IPS-18a (cell line): ENCODE results near the gene ATP8A2.

Experiments
- H3K27ac ChIP-seq: one replicate; pipeline ENCODE4 v1.5.1; 2013; ENCODE audit warnings: low read length
- H3K27me3 ChIP-seq: one replicate; pipeline ENCODE4 v1.6.1; 2013; ENCODE audit warnings: mild to moderate bottlenecking, low read length; ENCODE audit not compliant: control insufficient read depth, insufficient read depth
- H3K36me3 ChIP-seq: one replicate; pipeline ENCODE4 v1.6.1; 2013; ENCODE audit warnings: low read depth, low read length; ENCODE audit not compliant: control insufficient read depth
- H3K4me1 ChIP-seq: one replicate; pipeline ENCODE4 v1.6.1; 2013; ENCODE audit warnings: low read depth, low read length; ENCODE audit not compliant: control insufficient read depth
- H3K4me3 ChIP-seq: one replicate; pipeline ENCODE4 v1.5.1; 2013; ENCODE audit warnings: low read length
- H3K9ac ChIP-seq: one replicate; pipeline ENCODE4 v1.6.1; 2013; ENCODE audit warnings: mild to moderate bottlenecking, low read length, moderate library complexity
- H3K9me3 ChIP-seq: one replicate; pipeline ENCODE4 v1.6.1; 2013; ENCODE audit warnings: low read depth, low read length; ENCODE audit not compliant: control insufficient read depth

The ATP8A2 gene

DNA sequence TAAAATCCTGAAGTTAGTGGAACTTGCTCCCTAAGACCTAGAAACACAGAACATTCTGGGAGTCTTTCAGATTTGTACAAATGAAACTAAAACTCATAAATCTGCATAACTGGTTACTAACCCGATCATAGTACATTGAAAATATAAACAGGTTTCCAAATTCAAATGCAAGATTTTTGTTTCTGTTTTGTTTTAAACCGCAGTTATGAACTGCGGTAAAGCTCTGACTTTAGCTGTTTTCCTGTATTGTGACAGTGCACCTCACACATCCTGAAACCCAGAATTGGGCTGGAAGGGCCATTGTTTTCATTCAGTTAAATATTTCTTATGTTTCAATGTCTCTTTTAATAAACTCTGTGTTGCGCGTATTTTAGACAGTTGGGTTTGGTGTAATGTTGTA is 475.4 kb downstream of the ATP8A2 start:
- Histone ChIP-seq H3K4me1 (peaks cover 29% of the 10 kb centered on the region), H3K4me3 (no peak overlapping the region), H3K27me3 (no peaks in the 10 kb centered on the region), H3K9ac (no peak overlapping the region), H3K9me3 (no peaks in the 10 kb centered on the region), H3K36me3 (no peaks in the 10 kb centered on the region), H3K27ac (no peak overlapping the region)

DNA sequence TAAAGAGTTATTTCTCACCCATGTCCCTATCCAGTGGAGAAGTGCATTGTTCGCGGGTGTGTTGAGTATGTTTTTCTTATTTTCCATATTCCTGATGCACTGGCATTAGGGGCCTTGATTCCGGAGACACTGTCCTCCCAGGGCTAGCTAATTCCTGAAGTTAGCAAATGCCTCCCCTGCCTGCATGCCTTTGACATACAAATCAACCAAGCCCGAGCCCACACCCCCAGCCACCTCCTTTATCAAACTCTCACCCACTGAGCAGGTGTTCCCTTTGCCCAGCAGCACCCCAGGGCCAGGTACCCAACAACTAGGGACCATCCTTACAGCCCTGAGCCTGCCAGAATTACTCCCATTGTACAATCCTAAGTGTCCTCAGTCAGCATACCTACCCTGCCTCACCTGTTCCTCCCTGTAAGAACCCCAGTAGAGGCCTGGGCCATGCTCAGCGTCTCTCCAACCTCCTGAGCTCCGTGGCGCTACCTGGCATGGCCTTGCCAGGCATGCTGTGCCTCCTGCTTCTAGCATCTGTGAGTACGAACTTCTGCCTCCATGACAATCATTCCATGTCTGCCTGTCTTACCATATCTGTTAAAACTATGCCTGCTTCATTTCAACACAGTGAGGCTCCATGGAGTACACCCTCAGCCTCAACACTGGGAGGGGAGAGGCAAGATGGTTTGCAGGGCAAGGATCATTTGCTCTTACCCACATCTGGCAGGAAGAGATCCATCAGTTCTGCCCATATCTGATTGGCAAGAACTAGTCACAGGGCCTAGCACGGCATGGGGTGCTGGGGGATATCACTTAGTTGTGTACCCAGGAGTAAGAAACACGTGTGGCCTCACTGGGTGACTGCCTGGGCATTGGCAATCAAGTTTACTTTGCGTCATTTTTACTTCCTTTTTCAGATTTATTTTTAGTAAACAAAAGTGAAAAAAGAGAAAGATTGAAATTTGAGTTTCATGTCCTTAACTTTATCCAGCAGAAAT is 476.2 kb downstream of the ATP8A2 start:
- no peak overlapping the region for H3K9ac ChIP-seq
- H3K27me3 ChIP-seq: no peaks in the 10 kb centered on the region
- H3K4me3 ChIP-seq: no peak overlapping the region
- H3K36me3 ChIP-seq: no peaks in the 10 kb centered on the region
- H3K4me1 ChIP-seq: peaks cover 29% of the 10 kb centered on the region
- H3K9me3 ChIP-seq: no peaks in the 10 kb centered on the region
- no peak overlapping the region for H3K27ac ChIP-seq

DNA sequence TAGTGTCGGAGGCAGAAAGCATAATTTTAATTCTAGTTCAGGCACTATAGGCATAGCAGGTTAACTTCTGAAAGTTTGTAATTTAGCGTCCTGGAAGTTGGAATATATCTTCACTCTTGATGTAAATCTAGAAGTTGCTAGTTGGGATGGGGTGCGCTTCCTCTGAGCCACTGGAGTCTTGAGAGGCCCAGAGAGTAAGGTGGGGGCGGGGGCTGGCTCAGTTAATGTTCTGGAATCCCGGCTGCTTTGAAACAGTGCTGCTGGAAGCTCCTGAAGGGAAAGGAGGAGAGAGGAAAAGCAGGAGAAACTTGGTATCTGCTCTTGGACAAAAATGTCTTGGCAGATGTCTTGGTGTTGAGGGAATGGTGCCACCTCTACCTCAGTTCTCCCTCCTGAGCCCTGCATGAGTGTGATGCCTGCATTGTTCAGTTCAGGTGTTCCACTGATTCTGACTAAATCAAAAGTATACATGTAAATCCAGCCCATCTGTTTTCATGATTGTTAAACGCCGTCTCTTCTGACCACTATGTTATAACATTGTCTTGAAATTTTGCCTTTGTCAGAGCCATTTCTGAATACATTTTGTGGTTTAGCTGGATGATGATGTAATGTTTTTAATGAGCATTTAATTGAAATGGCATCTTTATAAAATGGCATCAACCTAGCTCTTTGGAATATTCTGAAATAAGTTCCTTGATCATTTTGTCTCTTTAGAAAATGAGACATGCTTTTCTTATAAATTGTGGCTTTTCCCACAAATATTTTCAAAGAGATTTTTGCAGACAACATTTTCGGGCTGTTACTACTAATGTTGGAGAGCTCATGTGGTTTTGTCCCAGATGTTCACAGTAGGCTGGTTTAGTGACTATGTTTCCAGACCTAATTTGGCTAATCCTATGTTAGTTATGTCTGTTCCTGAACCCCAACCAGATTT is 477.3 kb downstream of the ATP8A2 start:
- H3K27me3 ChIP-seq: no peaks in the 10 kb centered on the region
- H3K27ac ChIP-seq: no peak overlapping the region
- no peak overlapping the region for H3K9ac ChIP-seq
- H3K9me3 ChIP-seq: no peaks in the 10 kb centered on the region
- peaks cover 29% of the 10 kb centered on the region for H3K4me1 ChIP-seq
- H3K36me3 ChIP-seq: no peaks in the 10 kb centered on the region
- no peak overlapping the region for H3K4me3 ChIP-seq

DNA sequence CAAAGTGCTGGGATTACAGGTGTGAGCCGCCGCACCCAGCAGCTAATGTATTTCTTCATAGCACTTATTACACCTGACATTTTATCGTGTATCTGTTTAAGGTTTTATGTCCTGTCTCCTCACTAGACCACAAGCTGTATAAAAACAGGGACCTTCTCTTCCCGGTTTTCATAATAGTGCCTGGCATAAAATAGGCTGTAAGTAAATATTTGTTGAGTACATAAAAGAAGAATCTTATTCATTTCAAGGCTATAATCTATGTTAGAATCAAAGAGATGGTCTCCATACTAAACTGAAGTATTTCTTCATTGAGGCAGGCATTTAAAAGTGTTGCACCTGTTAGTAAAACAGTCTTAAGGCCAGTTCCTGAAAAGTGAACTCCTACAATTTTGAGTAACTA is 486.1 kb downstream of the ATP8A2 start:
- Histone ChIP-seq H3K4me1 (no peaks in the 10 kb centered on the region), H3K27me3 (no peaks in the 10 kb centered on the region), H3K36me3 (no peaks in the 10 kb centered on the region), H3K4me3 (no peak overlapping the region), H3K9me3 (no peaks in the 10 kb centered on the region), H3K9ac (no peak overlapping the region), H3K27ac (no peak overlapping the region)

DNA sequence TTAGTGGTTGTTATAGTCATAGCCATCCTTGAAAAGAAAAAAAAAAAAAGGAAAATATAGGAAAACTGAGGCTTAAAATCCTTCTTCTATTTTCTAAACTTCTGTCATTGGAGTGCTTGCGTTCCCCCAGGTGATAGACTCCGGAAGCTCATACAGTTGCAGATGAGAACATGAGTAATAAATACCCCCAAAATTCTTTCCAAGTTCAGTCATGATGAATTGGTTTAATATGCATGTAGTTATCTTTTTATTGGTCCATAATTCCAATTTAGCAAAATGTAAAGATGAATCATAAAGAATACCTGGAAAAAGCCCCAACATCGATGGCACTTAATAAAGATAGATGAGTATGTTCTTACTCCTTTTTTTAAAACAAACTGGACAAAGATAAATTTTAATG is 487.8 kb downstream of the ATP8A2 start:
- H3K9ac ChIP-seq: no peak overlapping the region
- no peaks in the 10 kb centered on the region for H3K9me3 ChIP-seq
- H3K36me3 ChIP-seq: no peaks in the 10 kb centered on the region
- H3K4me3 ChIP-seq: no peak overlapping the region
- no peaks in the 10 kb centered on the region for H3K27me3 ChIP-seq
- H3K4me1 ChIP-seq: no peaks in the 10 kb centered on the region
- no peak overlapping the region for H3K27ac ChIP-seq

DNA sequence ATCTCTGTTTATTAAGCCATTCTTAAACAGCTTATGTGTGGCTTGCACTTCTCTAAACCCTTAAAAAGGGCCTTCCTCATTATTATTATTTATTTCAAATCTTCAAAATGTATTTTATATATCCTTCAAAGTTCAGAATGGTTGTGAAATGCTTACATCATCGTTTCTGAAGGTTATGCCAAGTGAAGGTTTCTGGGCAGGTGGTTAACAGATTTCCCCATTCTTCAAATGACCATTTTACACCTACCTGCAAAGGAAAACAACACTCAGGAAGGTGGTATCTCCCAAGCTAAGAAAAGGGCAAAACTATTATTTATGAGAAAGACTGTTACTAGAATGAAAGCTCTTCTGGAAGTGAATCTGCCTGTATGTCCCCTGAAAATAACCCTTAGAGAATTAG is 488.5 kb downstream of the ATP8A2 start:
- H3K4me1 ChIP-seq: no peaks in the 10 kb centered on the region
- no peaks in the 10 kb centered on the region for H3K9me3 ChIP-seq
- H3K27ac ChIP-seq: no peak overlapping the region
- H3K36me3 ChIP-seq: no peaks in the 10 kb centered on the region
- H3K27me3 ChIP-seq: no peaks in the 10 kb centered on the region
- no peak overlapping the region for H3K4me3 ChIP-seq
- no peak overlapping the region for H3K9ac ChIP-seq

DNA sequence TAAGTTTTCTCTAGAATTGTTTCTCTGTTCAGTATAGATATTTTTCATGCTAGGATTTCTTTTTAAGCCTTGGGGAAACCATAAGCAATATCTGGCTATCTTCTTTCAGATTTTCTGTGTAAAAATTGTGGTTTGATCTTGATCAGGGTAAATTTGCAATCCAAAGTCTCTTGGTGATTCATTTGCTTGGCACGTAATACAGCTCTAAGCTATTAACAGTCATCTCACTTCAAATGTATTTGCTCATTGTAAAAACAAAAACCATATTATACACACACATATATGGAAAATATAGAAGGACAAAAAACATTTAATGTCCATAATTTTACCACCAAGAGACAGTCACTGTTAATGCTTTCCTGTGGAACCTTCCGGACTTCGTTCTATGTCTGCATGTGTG is 489.1 kb downstream of the ATP8A2 start:
- Histone ChIP-seq H3K4me1 (no peaks in the 10 kb centered on the region), H3K27me3 (no peaks in the 10 kb centered on the region), H3K27ac (no peak overlapping the region), H3K4me3 (no peak overlapping the region), H3K36me3 (no peaks in the 10 kb centered on the region), H3K9me3 (no peaks in the 10 kb centered on the region), H3K9ac (no peak overlapping the region)

DNA sequence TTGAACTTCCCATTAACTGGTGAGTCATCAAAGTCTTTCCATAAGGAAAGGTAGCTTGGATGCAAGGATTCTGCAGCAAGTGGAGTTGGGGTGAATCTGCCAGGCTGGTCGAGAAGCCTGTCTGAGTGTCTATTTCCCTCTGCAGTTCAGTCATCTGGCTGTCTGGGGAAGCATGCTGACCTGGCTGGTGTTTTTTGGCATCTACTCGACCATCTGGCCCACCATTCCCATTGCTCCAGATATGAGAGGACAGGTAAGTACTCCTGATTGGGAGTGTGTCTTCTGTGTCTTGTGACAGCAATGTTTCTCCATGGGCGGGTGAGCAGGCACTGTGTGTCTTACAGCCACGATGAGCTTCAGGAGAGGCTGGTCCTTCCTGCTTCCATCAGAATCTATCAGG is 490.4 kb downstream of the ATP8A2 start:
- Histone ChIP-seq H3K9ac (no peak overlapping the region), H3K9me3 (no peaks in the 10 kb centered on the region), H3K27ac (no peak overlapping the region), H3K4me3 (no peak overlapping the region), H3K4me1 (no peaks in the 10 kb centered on the region), H3K36me3 (no peaks in the 10 kb centered on the region), H3K27me3 (no peaks in the 10 kb centered on the region)

DNA sequence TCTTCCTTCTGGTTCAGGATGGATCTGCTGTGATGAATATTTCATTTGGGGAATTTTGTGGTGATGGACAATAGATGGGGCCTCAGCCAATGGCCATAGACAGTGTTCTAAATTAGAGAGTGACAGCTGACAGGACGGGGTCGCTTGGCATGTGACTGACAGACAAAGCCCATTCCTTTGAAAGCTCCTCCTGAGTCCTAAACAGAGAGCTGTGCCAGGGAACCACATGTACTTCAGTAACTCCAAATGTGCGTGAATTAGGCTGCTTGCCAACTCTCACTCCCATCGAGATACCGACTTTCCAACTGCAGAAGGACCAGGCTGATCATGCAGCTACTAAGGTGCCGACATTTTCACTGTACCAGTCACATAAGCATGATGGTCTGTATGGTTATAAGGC is 492.3 kb downstream of the ATP8A2 start:
- H3K9me3 ChIP-seq: no peaks in the 10 kb centered on the region
- H3K9ac ChIP-seq: no peak overlapping the region
- no peaks in the 10 kb centered on the region for H3K27me3 ChIP-seq
- no peaks in the 10 kb centered on the region for H3K36me3 ChIP-seq
- no peak overlapping the region for H3K27ac ChIP-seq
- no peak overlapping the region for H3K4me3 ChIP-seq
- peaks cover 10% of the 10 kb centered on the region for H3K4me1 ChIP-seq

DNA sequence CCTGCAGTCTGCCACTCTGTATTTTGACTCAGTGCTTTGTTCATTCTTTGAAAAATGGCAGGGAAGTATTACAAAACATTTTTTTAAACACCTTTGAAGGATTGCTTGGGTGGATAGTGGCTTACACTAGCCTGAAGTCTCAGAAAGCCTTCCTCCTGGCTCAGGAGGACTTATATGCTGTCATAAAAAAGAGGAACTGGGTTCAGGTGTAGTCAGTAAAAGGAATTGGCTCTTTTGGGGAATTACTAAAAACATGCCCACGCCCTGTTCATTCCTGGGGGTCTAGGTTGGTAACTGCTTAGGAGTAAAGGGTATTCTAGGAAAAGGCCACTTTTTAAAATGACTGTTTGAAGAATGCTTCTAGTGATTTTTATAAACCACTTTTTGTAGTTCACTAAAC is 493.2 kb downstream of the ATP8A2 start:
- H3K9me3 ChIP-seq: no peaks in the 10 kb centered on the region
- no peak overlapping the region for H3K4me3 ChIP-seq
- no peaks in the 10 kb centered on the region for H3K36me3 ChIP-seq
- H3K27ac ChIP-seq: no peak overlapping the region
- H3K4me1 ChIP-seq: peaks cover 16% of the 10 kb centered on the region
- H3K27me3 ChIP-seq: no peaks in the 10 kb centered on the region
- no peak overlapping the region for H3K9ac ChIP-seq

DNA sequence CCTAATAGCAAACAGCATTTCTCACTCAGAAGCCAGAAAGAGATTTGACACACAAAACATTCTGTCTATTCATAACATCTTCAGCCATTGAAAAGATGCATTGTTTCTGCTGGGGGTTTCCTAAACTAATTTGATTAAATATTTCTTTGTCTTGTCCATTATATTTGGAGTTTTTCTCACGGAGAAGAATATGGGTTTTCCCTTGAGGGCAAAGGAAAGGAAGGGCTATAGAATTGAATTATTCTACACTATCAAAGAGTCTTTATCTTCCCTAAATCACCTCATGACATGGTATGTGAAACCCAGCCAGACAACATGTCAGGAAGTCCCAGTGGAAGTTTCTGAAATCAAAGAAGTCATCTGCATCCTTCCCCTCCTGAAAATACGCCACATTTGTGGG is 493.6 kb downstream of the ATP8A2 start:
- Histone ChIP-seq H3K4me1 (peaks cover 19% of the 10 kb centered on the region), H3K36me3 (no peaks in the 10 kb centered on the region), H3K9ac (no peak overlapping the region), H3K4me3 (no peak overlapping the region), H3K27me3 (no peaks in the 10 kb centered on the region), H3K27ac (no peak overlapping the region), H3K9me3 (no peaks in the 10 kb centered on the region)
